Gastrocnemius medialis (tissue), 4 donors: ENCODE data around the gene ARHGAP24. TPM values are rescaled to one million over a fixed set of nuclear protein-coding genes. Genes with fewer than 3 reads are reported as not detected.
"Not testable (repeated sequence)": the region's sequence is repeated elsewhere in the genome, so short reads cannot be mapped to it uniquely, and the experiment has no call there.

Experiments
- ATAC-seq, 2 donors: fragments of 150-250 bp; one replicate each; pipeline ENCODE4 v1.9.1; 2016
- DNase-seq, 2 donors: peaks; one replicate each; pipeline ENCODE4 v3.0.0-alpha.2; 2019
- H3K27ac ChIP-seq, 4 donors: fragments of 200-600 bp; sonication (generic); 1 replicate in 1 of 4; 2 replicates in 3 of 4; pipeline ENCODE4 v1.5.1; 2016 to 2018; ENCODE audit warnings: mild to moderate bottlenecking in 2 of 4, moderate library complexity in 1 of 4
- H3K27me3 ChIP-seq, 3 donors: fragments of 200-600 bp; sonication (generic) in 2 of 3; 1 replicate in 1 of 3; 2 replicates in 2 of 3; pipeline versions ENCODE4 v1.5.1 to v1.6.0; 2016 to 2019; ENCODE audit warnings: mild to moderate bottlenecking in 1 of 3, moderate library complexity in 1 of 3
- H3K36me3 ChIP-seq, 2 donors: fragments of 200-600 bp; sonication (generic) in 1 of 2; one replicate each; pipeline ENCODE4 v1.5.1; 2017 to 2018
- H3K4me1 ChIP-seq, 2 donors: fragments of 200-600 bp; sonication (generic) in 1 of 2; one replicate each; pipeline ENCODE4 v1.5.1; 2016 to 2017; ENCODE audit warnings: mild to moderate bottlenecking in 2 of 2
- H3K4me3 ChIP-seq, 4 donors: fragments of 200-600 bp; sonication (generic) in 3 of 4; 1 replicate in 1 of 4; 2 replicates in 3 of 4; pipeline ENCODE4 v1.5.1; 2016 to 2019; ENCODE audit warnings: mild to moderate bottlenecking in 2 of 4
- H3K9me3 ChIP-seq, 3 donors: fragments of 200-600 bp; sonication (generic) in 2 of 3; 1 replicate in 1 of 3; 2 replicates in 2 of 3; pipeline ENCODE4 v1.5.1; 2016 to 2019
- CTCF ChIP-seq, 5 experiments: fragments of 450-650 bp in 3 of 5; fragments of 200-600 bp in 2 of 5; sonication (generic) in 2 of 5; IDR thresholded peaks in 4 of 5; conservative IDR thresholded peaks in 1 of 5; 1 replicate in 4 of 5; 2 replicates in 1 of 5; pipeline ENCODE4 v1.5.1; 2016 to 2019; ENCODE audit warnings: antibody characterized with exemption in 5 of 5, mild to moderate bottlenecking in 3 of 5, moderate library complexity in 3 of 5
- POLR2A ChIP-seq, 2 donors: fragments of 450-650 bp; IDR thresholded peaks; one replicate each; pipeline ENCODE4 v1.6.1; 2017; ENCODE audit warnings: antibody characterized with exemption in 2 of 2, mild to moderate bottlenecking in 2 of 2, moderate library complexity in 2 of 2
- in situ Hi-C, 4 donors: fragments of 200-750 bp; cut with MboI; loops; one replicate each; pipeline versions ENCODE4 v1.15.0 to v1.8.0; 2017; ENCODE audit warnings: low sequenced_read_pairs in 4 of 4
- intact Hi-C: fragments of 100-400 bp; cut with DNase I; formaldehyde crosslinking; loops from one replicate; pipeline ENCODE4 v1.15.1; 2023; ENCODE audit warnings: low total_unique reads
- total RNA-seq, 4 donors: library from RNA; depleted of rRNA; stranded (reverse); fragments of >200 nt; gene quantifications; one replicate each; pipeline versions ENCODE4 v1.1.0 to v1.2.3, GENCODE V29; 2016

ARHGAP24 gene
- total RNA-seq, 4 donors from 2014 or later, result 2.8 to 7.8 (median 5.3) TPM

GRCh38 chr4:85514783-85515182 lies 39.8 kb downstream of the ARHGAP24 start:
- Histone ChIP-seq H3K4me3 (no peak overlapping the region), H3K9me3 (no peaks in the 10 kb centered on the region), H3K4me1 (peaks cover 0 to 5% of the 10 kb centered on the region in 2 donors), H3K27me3 (no peaks in the 10 kb centered on the region), H3K36me3 (no peaks in the 10 kb centered on the region), H3K27ac (no peak overlapping the region)
- TF ChIP-seq POLR2A (IDR thresholded peaks at IDR 0.05), result no peak
- TF ChIP-seq CTCF (IDR thresholded peaks at IDR 0.05 in 4 of 5, conservative IDR thresholded peaks at IDR 0.05 in 1 of 5), result no peak
- DNase-seq (no peak), ATAC-seq (no peak)
- intact Hi-C loops, result no loop called here
- in situ Hi-C loops, result no loop called here

- in situ Hi-C loops, result no loop called here
- ATAC-seq (no peak), DNase-seq (no peak)
- TF ChIP-seq CTCF (IDR thresholded peaks at IDR 0.05 in 4 of 5, conservative IDR thresholded peaks at IDR 0.05 in 1 of 5) (no peak), POLR2A (IDR thresholded peaks at IDR 0.05) (no peak)
- intact Hi-C loops, result no loop called here
- Histone ChIP-seq H3K27me3 (no peaks in the 10 kb centered on the region), H3K9me3 (no peaks in the 10 kb centered on the region), H3K27ac (no peak overlapping the region), H3K4me1 (peaks cover 0 to 5% of the 10 kb centered on the region in 2 donors), H3K36me3 (no peaks in the 10 kb centered on the region), H3K4me3 (no peak overlapping the region)
Measured at GRCh38 chr4:85515701-85516100, 40.8 kb downstream of the ARHGAP24 start.

- ATAC-seq, H3K27ac ChIP-seq, H3K27me3 ChIP-seq, H3K36me3 ChIP-seq, DNase-seq, H3K4me1 ChIP-seq, intact Hi-C loops, H3K9me3 ChIP-seq, H3K4me3 ChIP-seq, in situ Hi-C loops: not testable (repeated sequence)
Measured at GRCh38 chr4:85518526-85518925, 43.6 kb downstream of the ARHGAP24 start.

GRCh38 chr4:85520765-85521749 lies 46.1 kb downstream of the ARHGAP24 start:
- ATAC-seq (no peak), DNase-seq (no peak)
- in situ Hi-C loops (no loop called here), intact Hi-C loops (no loop called here)
- Histone ChIP-seq H3K4me3 (no peak overlapping the region), H3K4me1 (no peaks in the 10 kb centered on the region), H3K36me3 (no peaks in the 10 kb centered on the region), H3K27ac (no peak overlapping the region), H3K9me3 (no peaks in the 10 kb centered on the region), H3K27me3 (no peaks in the 10 kb centered on the region)
- no peak for TF ChIP-seq POLR2A (IDR thresholded peaks at IDR 0.05)
- TF ChIP-seq CTCF (IDR thresholded peaks at IDR 0.05 in 4 of 5, conservative IDR thresholded peaks at IDR 0.05 in 1 of 5), result no peak

GRCh38 chr4:85522277-85522676 lies 47.3 kb downstream of the ARHGAP24 start:
- in situ Hi-C loops, result no loop called here
- ATAC-seq (no peak), DNase-seq (no peak)
- intact Hi-C loops, result no loop called here
- H3K27ac ChIP-seq, result no peak overlapping the region
- no peak overlapping the region for H3K4me3 ChIP-seq
- H3K27me3 ChIP-seq, result no peaks in the 10 kb centered on the region
- H3K4me1 ChIP-seq, result no peaks in the 10 kb centered on the region
- H3K9me3 ChIP-seq, result no peaks in the 10 kb centered on the region
- TF ChIP-seq CTCF (IDR thresholded peaks at IDR 0.05 in 4 of 5, conservative IDR thresholded peaks at IDR 0.05 in 1 of 5) (no peak), POLR2A (IDR thresholded peaks at IDR 0.05) (no peak)
- H3K36me3 ChIP-seq, result no peaks in the 10 kb centered on the region
